ENCODE results near the gene SLC39A7.

Gene SLC39A7

DNA sequence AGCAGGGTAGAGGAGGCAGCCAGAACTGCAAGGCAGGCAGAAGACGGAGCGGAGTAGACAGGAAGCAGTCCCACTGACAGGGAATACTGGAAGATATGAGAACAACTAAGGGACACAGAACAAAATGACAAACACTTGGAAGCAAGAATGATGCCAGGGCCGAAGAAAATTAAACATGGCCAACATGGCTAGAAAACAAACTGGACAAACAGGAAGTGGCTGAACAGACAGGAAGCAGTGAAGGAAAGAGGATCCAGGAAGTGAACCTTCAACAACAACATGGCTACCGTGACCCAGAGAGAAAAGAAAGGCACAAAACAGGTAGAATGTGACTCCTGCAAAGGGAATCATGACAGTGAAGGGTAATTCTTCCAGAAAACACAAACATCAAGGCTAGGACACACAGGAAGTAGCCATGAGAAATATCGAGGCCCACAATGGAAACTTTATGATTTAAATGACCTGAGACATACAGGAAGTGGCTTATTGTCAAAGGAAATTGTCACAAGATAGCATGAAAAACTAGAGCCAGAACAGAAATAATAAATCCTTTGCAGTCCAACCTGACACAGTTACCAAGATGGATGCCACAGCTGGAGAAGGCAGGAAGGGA, 17.5 kb upstream of the SLC39A7 start:
- TF ChIP-seq OSR1 (CRISPR knock-in tag; IDR thresholded peaks at IDR 0.05) = no peak
- TF ChIP-seq, protein P1, sequence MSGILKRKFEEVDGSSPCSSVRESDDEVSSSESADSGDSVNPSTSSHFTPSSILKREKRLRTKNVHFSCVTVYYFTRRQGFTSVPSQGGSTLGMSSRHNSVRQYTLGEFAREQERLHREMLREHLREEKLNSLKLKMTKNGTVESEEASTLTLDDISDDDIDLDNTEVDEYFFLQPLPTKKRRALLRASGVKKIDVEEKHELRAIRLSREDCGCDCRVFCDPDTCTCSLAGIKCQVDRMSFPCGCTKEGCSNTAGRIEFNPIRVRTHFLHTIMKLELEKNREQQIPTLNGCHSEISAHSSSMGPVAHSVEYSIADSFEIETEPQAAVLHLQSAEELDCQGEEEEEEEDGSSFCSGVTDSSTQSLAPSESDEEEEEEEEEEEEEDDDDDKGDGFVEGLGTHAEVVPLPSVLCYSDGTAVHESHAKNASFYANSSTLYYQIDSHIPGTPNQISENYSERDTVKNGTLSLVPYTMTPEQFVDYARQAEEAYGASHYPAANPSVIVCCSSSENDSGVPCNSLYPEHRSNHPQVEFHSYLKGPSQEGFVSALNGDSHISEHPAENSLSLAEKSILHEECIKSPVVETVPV (CRISPR knock-in tag; IDR thresholded peaks at IDR 0.05) = no peak
- TF ChIP-seq ZNF565 (CRISPR knock-in tag; conservative IDR thresholded peaks at IDR 0.05; ENCODE audit: low read depth) = no peak
- no peak for TF ChIP-seq TCF4 (CRISPR knock-in tag; IDR thresholded peaks at IDR 0.05; ENCODE audit: borderline replicate concordance)
- TF ChIP-seq RARB (CRISPR knock-in tag; IDR thresholded peaks at IDR 0.05) = no peak
- TF ChIP-seq, protein P2, sequence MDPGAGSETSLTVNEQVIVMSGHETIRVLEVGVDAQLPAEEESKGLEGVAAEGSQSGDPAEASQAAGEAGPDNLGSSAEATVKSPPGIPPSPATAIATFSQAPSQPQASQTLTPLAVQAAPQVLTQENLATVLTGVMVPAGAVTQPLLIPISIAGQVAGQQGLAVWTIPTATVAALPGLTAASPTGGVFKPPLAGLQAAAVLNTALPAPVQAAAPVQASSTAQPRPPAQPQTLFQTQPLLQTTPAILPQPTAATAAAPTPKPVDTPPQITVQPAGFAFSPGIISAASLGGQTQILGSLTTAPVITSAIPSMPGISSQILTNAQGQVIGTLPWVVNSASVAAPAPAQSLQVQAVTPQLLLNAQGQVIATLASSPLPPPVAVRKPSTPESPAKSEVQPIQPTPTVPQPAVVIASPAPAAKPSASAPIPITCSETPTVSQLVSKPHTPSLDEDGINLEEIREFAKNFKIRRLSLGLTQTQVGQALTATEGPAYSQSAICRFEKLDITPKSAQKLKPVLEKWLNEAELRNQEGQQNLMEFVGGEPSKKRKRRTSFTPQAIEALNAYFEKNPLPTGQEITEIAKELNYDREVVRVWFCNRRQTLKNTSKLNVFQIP (CRISPR knock-in tag; IDR thresholded peaks at IDR 0.05; ENCODE audit: borderline replicate concordance, low read depth) = no peak
- TF ChIP-seq ZC3H10 (CRISPR knock-in tag; IDR thresholded peaks at IDR 0.05) = no peak
- no peak for ATAC-seq

DNA sequence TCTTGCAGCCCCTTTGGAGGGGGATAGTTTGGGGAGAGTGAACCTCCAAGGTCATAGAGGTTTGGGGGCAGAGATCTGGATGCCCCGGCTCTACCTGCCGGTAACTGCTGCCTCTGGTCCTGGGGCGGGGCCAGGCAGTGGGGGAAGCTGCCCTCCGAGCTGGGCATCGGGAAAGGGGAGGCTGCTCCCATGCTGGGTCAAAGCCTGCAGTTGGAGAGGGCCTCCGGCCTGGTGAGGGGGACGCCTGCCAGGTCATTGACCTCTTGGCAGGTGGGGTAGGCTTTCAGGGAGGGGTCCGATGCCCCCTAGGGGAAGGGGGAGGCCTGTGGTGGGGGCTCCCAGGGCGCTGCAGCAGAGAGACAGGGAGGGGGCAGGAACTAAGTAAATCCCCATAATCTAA, 15.5 kb upstream of the SLC39A7 start:
- no peak for ATAC-seq

DNA sequence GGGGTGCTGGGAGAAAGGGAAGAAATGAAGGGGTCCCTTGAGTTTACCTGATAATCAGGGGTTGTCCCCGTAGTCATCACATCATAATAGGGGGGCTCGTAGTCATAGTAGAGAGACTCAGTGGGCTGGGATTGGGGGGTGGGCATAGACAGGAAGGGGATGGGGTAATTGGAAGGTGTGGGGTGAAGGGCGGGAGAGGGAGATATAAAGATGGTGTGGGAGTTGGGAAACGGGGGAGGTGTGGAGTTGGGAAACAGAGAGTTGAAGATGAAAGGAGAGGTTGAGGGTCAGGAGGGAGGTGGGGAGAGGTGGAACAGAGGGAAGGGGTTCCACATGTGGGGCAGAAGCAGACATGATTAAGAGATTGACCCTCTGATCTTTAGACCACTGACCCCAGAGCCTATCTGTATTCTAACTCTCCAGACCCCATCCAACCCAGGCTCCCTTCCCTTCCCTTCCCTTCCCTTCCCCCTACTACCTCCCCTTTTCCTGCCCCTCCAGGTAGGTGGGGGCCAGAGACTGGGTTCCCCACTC, 14.9 kb upstream of the SLC39A7 start:
- no peak for ATAC-seq
- no peak for TF ChIP-seq RARB (CRISPR knock-in tag; IDR thresholded peaks at IDR 0.05)
- no peak for TF ChIP-seq ZNF70 (CRISPR knock-in tag; IDR thresholded peaks at IDR 0.05)
- no peak for TF ChIP-seq ZNF8 (CRISPR knock-in tag; IDR thresholded peaks at IDR 0.05)
- TF ChIP-seq TCF4 (CRISPR knock-in tag; IDR thresholded peaks at IDR 0.05; ENCODE audit: borderline replicate concordance) = no peak
- no peak for TF ChIP-seq ZNF565 (CRISPR knock-in tag; conservative IDR thresholded peaks at IDR 0.05; ENCODE audit: low read depth)
- TF ChIP-seq, protein P1 (CRISPR knock-in tag; IDR thresholded peaks at IDR 0.05) = no peak
- no peak for TF ChIP-seq TOX (CRISPR knock-in tag; IDR thresholded peaks at IDR 0.05; ENCODE audit: borderline replicate concordance)
- no peak for TF ChIP-seq BACH2 (CRISPR knock-in tag; IDR thresholded peaks at IDR 0.05; ENCODE audit: borderline replicate concordance)
- no peak for TF ChIP-seq CSDC2 (CRISPR knock-in tag; IDR thresholded peaks at IDR 0.05)
- TF ChIP-seq, protein P3, sequence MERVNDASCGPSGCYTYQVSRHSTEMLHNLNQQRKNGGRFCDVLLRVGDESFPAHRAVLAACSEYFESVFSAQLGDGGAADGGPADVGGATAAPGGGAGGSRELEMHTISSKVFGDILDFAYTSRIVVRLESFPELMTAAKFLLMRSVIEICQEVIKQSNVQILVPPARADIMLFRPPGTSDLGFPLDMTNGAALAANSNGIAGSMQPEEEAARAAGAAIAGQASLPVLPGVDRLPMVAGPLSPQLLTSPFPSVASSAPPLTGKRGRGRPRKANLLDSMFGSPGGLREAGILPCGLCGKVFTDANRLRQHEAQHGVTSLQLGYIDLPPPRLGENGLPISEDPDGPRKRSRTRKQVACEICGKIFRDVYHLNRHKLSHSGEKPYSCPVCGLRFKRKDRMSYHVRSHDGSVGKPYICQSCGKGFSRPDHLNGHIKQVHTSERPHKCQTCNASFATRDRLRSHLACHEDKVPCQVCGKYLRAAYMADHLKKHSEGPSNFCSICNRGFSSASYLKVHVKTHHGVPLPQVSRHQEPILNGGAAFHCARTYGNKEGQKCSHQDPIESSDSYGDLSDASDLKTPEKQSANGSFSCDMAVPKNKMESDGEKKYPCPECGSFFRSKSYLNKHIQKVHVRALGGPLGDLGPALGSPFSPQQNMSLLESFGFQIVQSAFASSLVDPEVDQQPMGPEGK (CRISPR knock-in tag; IDR thresholded peaks at IDR 0.05; ENCODE audit: borderline replicate concordance) = no peak
- no peak for TF ChIP-seq ZC3H10 (CRISPR knock-in tag; IDR thresholded peaks at IDR 0.05)
- no peak for TF ChIP-seq PPARA (CRISPR knock-in tag; IDR thresholded peaks at IDR 0.05; ENCODE audit: borderline replicate concordance)
- no peak for TF ChIP-seq SNAI2 (CRISPR knock-in tag; IDR thresholded peaks at IDR 0.05)
- TF ChIP-seq ISL1 (CRISPR knock-in tag; IDR thresholded peaks at IDR 0.05) = no peak
- TF ChIP-seq, protein P4, sequence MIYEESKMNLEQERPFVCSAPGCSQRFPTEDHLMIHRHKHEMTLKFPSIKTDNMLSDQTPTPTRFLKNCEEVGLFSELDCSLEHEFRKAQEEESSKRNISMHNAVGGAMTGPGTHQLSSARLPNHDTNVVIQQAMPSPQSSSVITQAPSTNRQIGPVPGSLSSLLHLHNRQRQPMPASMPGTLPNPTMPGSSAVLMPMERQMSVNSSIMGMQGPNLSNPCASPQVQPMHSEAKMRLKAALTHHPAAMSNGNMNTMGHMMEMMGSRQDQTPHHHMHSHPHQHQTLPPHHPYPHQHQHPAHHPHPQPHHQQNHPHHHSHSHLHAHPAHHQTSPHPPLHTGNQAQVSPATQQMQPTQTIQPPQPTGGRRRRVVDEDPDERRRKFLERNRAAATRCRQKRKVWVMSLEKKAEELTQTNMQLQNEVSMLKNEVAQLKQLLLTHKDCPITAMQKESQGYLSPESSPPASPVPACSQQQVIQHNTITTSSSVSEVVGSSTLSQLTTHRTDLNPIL (CRISPR knock-in tag; IDR thresholded peaks at IDR 0.05; ENCODE audit: low read depth) = no peak
- TF ChIP-seq GLIS3 (CRISPR knock-in tag; IDR thresholded peaks at IDR 0.05) = no peak
- TF ChIP-seq OSR1 (CRISPR knock-in tag; IDR thresholded peaks at IDR 0.05) = no peak
- TF ChIP-seq ZFP3 (CRISPR knock-in tag; IDR thresholded peaks at IDR 0.05) = no peak
- no peak for TF ChIP-seq ARNTL (CRISPR knock-in tag; IDR thresholded peaks at IDR 0.05; ENCODE audit: borderline replicate concordance, low read depth)
- TF ChIP-seq ZFP30 (CRISPR knock-in tag; IDR thresholded peaks at IDR 0.05) = no peak

More for the DNA sequence above, 15.5 kb upstream of the SLC39A7 start:
- no peak for TF ChIP-seq ESRRG (CRISPR knock-in tag; IDR thresholded peaks at IDR 0.05)
- no peak for TF ChIP-seq ZNF8 (CRISPR knock-in tag; IDR thresholded peaks at IDR 0.05)
- TF ChIP-seq OSR1 (CRISPR knock-in tag; IDR thresholded peaks at IDR 0.05) = no peak
- TF ChIP-seq, protein P2 (CRISPR knock-in tag; IDR thresholded peaks at IDR 0.05; ENCODE audit: borderline replicate concordance, low read depth) = no peak
- TF ChIP-seq, protein P1 (CRISPR knock-in tag; IDR thresholded peaks at IDR 0.05) = no peak
